ENCODE measurements around the gene BRI3.

DNA sequence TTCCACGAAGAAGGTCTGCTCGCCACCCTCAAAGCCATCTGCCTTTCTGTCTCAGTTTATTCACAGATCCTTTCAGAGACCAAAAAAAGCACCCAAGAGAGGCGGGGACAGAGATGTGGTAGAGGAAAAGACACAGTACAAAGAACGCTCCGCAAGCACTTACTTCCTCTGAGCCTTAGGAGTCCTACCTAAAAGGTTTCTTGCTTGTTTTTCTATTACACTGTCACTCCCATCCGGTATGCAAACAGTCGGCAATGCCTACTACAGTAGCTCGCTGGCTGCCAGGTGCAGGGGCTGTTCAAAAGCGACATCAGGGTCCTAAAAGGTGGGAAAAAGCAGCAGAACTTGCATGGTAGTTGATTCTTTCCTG is 30.3 kb upstream of the BRI3 start:
- TF ChIP-seq JUND (IDR thresholded peaks at IDR 0.05; ENCODE audit: borderline replicate concordance, low read depth, low read length) (no peak), JUND (tag; IDR thresholded peaks at IDR 0.05; ENCODE audit: borderline replicate concordance, low read depth, low read length) (no peak)
- TF ChIP-seq, protein P1, sequence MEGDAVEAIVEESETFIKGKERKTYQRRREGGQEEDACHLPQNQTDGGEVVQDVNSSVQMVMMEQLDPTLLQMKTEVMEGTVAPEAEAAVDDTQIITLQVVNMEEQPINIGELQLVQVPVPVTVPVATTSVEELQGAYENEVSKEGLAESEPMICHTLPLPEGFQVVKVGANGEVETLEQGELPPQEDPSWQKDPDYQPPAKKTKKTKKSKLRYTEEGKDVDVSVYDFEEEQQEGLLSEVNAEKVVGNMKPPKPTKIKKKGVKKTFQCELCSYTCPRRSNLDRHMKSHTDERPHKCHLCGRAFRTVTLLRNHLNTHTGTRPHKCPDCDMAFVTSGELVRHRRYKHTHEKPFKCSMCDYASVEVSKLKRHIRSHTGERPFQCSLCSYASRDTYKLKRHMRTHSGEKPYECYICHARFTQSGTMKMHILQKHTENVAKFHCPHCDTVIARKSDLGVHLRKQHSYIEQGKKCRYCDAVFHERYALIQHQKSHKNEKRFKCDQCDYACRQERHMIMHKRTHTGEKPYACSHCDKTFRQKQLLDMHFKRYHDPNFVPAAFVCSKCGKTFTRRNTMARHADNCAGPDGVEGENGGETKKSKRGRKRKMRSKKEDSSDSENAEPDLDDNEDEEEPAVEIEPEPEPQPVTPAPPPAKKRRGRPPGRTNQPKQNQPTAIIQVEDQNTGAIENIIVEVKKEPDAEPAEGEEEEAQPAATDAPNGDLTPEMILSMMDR (IDR thresholded peaks at IDR 0.05 in 2 of 3, conservative IDR thresholded peaks at IDR 0.05 in 1 of 3; ENCODE audit: insufficient read depth in 2 of 3, low read depth in 1 of 3, low read length in 3 of 3), result no peak
